IPS-20b (cell line): ENCODE results near the gene CACFD1.
"Not testable (repeated sequence)": the region's sequence is repeated elsewhere in the genome, so short reads cannot be mapped to it uniquely, and the experiment has no call there.

Experiments
- H3K27ac ChIP-seq: one replicate; pipeline ENCODE4 v1.5.1; 2013; ENCODE audit warnings: low read length
- H3K27me3 ChIP-seq: 2 replicates; pipeline ENCODE4 v1.6.1; 2013; ENCODE audit warnings: mild to moderate bottlenecking, low read length, inconsistent platforms; ENCODE audit not compliant: insufficient read depth
- H3K36me3 ChIP-seq: 2 replicates; pipeline ENCODE4 v1.6.1; 2013; ENCODE audit warnings: low read depth, mild to moderate bottlenecking, inconsistent platforms, low read length, moderate library complexity; ENCODE audit not compliant: insufficient read depth
- H3K4me1 ChIP-seq: 2 replicates; pipeline ENCODE4 v1.6.1; 2013; ENCODE audit warnings: mild to moderate bottlenecking, control low read depth, inconsistent platforms, low read length, moderate library complexity; ENCODE audit not compliant: insufficient read depth
- H3K4me3 ChIP-seq: 2 replicates; pipeline ENCODE4 v1.5.1; 2013; ENCODE audit warnings: mild to moderate bottlenecking, low read length, inconsistent platforms
- H3K9ac ChIP-seq: 2 replicates; pipeline ENCODE4 v1.6.1; 2013; ENCODE audit warnings: low read depth, mild to moderate bottlenecking, inconsistent platforms, low read length, moderate library complexity
- H3K9me3 ChIP-seq: 2 replicates; pipeline ENCODE4 v1.6.1; 2013; ENCODE audit warnings: mild to moderate bottlenecking, low read depth, low read length, inconsistent platforms; ENCODE audit not compliant: insufficient read depth

CACFD1 gene

GRCh38 chr9:133443248-133443647 is 16.5 kb upstream of the CACFD1 start:
- H3K4me1 ChIP-seq = no peaks in the 10 kb centered on the region
- no peak overlapping the region for H3K9ac ChIP-seq
- H3K27ac ChIP-seq = no peak overlapping the region
- no peak overlapping the region for H3K4me3 ChIP-seq
- H3K27me3 ChIP-seq = no peaks in the 10 kb centered on the region
- H3K9me3 ChIP-seq = no peaks in the 10 kb centered on the region
- H3K36me3 ChIP-seq = no peaks in the 10 kb centered on the region

GRCh38 chr9:133443982-133444381 is 15.8 kb upstream of the CACFD1 start:
- Histone ChIP-seq H3K4me1 (no peaks in the 10 kb centered on the region), H3K4me3 (no peak overlapping the region), H3K9ac (no peak overlapping the region), H3K9me3 (no peaks in the 10 kb centered on the region), H3K27me3 (no peaks in the 10 kb centered on the region), H3K27ac (no peak overlapping the region), H3K36me3 (no peaks in the 10 kb centered on the region)

- Histone ChIP-seq H3K4me3 (no peak overlapping the region), H3K27ac (no peak overlapping the region), H3K9ac (no peak overlapping the region), H3K36me3 (no peaks in the 10 kb centered on the region), H3K27me3 (no peaks in the 10 kb centered on the region), H3K9me3 (no peaks in the 10 kb centered on the region), H3K4me1 (no peaks in the 10 kb centered on the region)
Measured at GRCh38 chr9:133445293-133445969, 14.3 kb upstream of the CACFD1 start.

GRCh38 chr9:133448487-133448972 is 11.2 kb upstream of the CACFD1 start:
- H3K27me3 ChIP-seq = no peaks in the 10 kb centered on the region
- H3K4me1 ChIP-seq = no peaks in the 10 kb centered on the region
- no peaks in the 10 kb centered on the region for H3K9me3 ChIP-seq
- H3K36me3 ChIP-seq = no peaks in the 10 kb centered on the region
- no peak overlapping the region for H3K9ac ChIP-seq
- no peak overlapping the region for H3K4me3 ChIP-seq
- H3K27ac ChIP-seq = no peak overlapping the region

- Histone ChIP-seq H3K4me3 (no peak overlapping the region), H3K27me3 (no peaks in the 10 kb centered on the region), H3K27ac (no peak overlapping the region), H3K4me1 (no peaks in the 10 kb centered on the region), H3K9ac (no peak overlapping the region), H3K9me3 (no peaks in the 10 kb centered on the region), H3K36me3 (no peaks in the 10 kb centered on the region)
Measured at GRCh38 chr9:133449760-133450159, 10.0 kb upstream of the CACFD1 start.

DNA sequence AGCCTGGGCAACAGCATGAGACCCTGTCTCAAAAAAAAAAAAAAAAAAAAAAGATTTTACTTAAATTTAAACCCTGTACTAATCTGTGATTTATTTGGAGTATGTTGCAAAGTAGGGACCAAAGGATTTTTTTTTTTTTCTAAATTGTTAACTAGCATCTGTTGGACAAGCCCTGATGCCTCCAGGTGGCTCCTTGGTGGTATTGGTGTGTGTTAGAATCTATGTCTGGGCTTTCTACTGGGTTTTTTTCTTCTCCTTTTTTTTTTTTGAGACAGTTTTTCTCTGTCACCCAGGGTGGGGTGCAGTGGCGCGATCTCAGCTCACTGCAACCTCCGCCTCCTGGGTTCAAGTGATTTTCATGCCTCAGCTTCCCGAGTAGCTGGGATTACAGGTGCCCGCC is 7.9 kb upstream of the CACFD1 start:
- not testable (repeated sequence) for H3K4me3 ChIP-seq, H3K27ac ChIP-seq, H3K4me1 ChIP-seq, H3K9me3 ChIP-seq, H3K36me3 ChIP-seq, H3K9ac ChIP-seq, H3K27me3 ChIP-seq

- no peaks in the 10 kb centered on the region for H3K4me1 ChIP-seq
- no peaks in the 10 kb centered on the region for H3K9me3 ChIP-seq
- no peak overlapping the region for H3K9ac ChIP-seq
- H3K27ac ChIP-seq = no peak overlapping the region
- H3K4me3 ChIP-seq = no peak overlapping the region
- H3K36me3 ChIP-seq = no peaks in the 10 kb centered on the region
- no peaks in the 10 kb centered on the region for H3K27me3 ChIP-seq
Measured at GRCh38 chr9:133452562-133452961, 7.2 kb upstream of the CACFD1 start.

GRCh38 chr9:133453651-133454050 is 6.1 kb upstream of the CACFD1 start:
- no peak overlapping the region for H3K27ac ChIP-seq
- no peaks in the 10 kb centered on the region for H3K36me3 ChIP-seq
- H3K4me3 ChIP-seq = no peak overlapping the region
- H3K9me3 ChIP-seq = no peaks in the 10 kb centered on the region
- no peaks in the 10 kb centered on the region for H3K4me1 ChIP-seq
- H3K27me3 ChIP-seq = peaks cover under 1% of the 10 kb centered on the region; the same call in 1 of the 2 replicates
- H3K9ac ChIP-seq = no peak overlapping the region

DNA sequence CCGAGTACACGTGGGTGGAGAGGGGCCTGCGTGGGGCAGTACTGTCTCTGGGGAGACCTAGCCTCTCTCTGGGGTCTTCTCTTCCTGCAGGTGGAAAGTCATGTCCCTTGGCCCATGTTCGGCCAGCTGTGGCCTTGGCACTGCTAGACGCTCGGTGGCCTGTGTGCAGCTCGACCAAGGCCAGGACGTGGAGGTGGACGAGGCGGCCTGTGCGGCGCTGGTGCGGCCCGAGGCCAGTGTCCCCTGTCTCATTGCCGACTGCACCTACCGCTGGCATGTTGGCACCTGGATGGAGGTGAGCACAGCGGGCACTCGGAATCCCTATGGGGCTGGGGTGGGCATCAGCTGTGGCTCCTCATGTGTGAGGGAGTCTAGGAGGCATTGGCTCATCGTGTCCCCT is 5.5 kb upstream of the CACFD1 start:
- no peaks in the 10 kb centered on the region for H3K9me3 ChIP-seq
- H3K27ac ChIP-seq = no peak overlapping the region
- no peaks in the 10 kb centered on the region for H3K36me3 ChIP-seq
- H3K27me3 ChIP-seq = peaks cover 4% of the 10 kb centered on the region; the same call in 1 of the 2 replicates
- H3K9ac ChIP-seq = no peak overlapping the region
- H3K4me3 ChIP-seq = no peak overlapping the region
- no peaks in the 10 kb centered on the region for H3K4me1 ChIP-seq

DNA sequence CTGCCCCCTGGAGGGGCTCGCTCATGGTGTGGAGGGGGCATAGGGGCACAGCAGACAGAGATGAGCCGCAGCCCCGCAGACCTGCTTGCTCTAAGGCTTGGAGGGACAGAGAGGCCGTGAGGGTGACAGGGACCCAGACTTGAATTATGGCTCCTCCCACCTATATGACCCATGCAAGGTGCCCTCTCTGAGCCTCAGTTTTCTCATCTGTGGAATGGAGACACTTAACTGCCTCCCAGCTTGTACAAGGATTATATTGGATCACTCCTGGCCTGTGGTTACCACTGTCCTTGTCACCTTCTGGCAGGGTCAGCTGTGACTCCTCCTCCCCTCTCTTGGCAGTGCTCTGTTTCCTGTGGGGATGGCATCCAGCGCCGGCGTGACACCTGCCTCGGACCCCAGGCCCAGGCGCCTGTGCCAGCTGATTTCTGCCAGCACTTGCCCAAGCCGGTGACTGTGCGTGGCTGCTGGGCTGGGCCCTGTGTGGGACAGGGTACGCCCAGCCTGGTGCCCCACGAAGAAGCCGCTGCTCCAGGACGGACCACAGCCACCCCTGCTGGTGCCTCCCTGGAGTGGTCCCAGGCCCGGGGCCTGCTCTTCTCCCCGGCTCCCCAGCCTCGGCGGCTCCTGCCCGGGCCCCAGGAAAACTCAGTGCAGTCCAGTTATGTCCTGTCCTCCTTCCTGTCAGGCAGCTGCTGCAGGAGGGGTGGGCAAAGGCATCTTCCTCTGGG is 4.7 kb upstream of the CACFD1 start:
- H3K9ac ChIP-seq = no peak overlapping the region
- H3K4me3 ChIP-seq = no peak overlapping the region
- H3K27me3 ChIP-seq = peaks cover 4% of the 10 kb centered on the region; the same call in 1 of the 2 replicates
- H3K36me3 ChIP-seq = no peaks in the 10 kb centered on the region
- H3K9me3 ChIP-seq = no peaks in the 10 kb centered on the region
- H3K4me1 ChIP-seq = no peaks in the 10 kb centered on the region
- no peak overlapping the region for H3K27ac ChIP-seq

DNA sequence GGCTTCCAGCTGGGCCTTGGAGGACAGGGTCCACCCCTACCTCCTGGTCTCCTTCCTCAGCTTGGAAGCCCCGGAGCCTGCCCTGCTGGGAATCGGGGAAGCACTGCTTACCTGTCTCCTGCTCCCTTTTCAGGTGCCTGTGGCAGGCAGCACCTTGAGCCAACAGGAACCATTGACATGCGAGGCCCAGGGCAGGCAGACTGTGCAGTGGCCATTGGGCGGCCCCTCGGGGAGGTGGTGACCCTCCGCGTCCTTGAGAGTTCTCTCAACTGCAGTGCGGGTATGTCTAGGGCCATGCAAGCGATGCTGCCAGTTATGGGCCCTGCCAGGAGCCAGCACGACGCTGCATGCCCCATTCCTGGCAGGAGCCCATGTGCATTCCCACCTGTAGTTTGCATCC is 3.8 kb upstream of the CACFD1 start:
- H3K36me3 ChIP-seq = no peaks in the 10 kb centered on the region
- peaks cover 4% of the 10 kb centered on the region; the same call in 1 of the 2 replicates for H3K27me3 ChIP-seq
- H3K9me3 ChIP-seq = no peaks in the 10 kb centered on the region
- H3K9ac ChIP-seq = no peak overlapping the region
- no peak overlapping the region for H3K4me3 ChIP-seq
- no peak overlapping the region for H3K27ac ChIP-seq
- H3K4me1 ChIP-seq = peaks cover 3% of the 10 kb centered on the region

GRCh38 chr9:133456409-133456808 is 3.4 kb upstream of the CACFD1 start:
- Histone ChIP-seq H3K9me3 (no peaks in the 10 kb centered on the region), H3K9ac (no peak overlapping the region), H3K27ac (no peak overlapping the region), H3K4me3 (no peak overlapping the region), H3K36me3 (no peaks in the 10 kb centered on the region), H3K27me3 (peaks cover 4% of the 10 kb centered on the region; the same call in 1 of the 2 replicates), H3K4me1 (peaks cover 7% of the 10 kb centered on the region)
